CD8-positive, alpha-beta memory T cell (primary cell): ENCODE results near the gene SPTA1. TPM values are rescaled to one million over a fixed set of nuclear protein-coding genes. Genes with fewer than 3 reads are reported as not detected.

ENCODE experiments used
- polyA plus RNA-seq: library from polyadenylated mRNA; unstranded; fragments of 300-500 nt; fragmentation: Illumina TruSeq; gene quantifications from one replicate; pipeline ENCODE4 v1.2.3, GENCODE V29; 2021
- total RNA-seq, 2 experiments: library from RNA; stranded (reverse); gene quantifications; one replicate each; pipeline ENCODE4 v1.2.3, GENCODE V29; 2021

The SPTA1 gene
- total and polyA plus RNA-seq, 3 experiments from 2014 or later, result not detected

Other genes with a start within 250 kb of the SPTA1 start
- not detected for gene OR10K1, start 224.9 kb downstream of the SPTA1 start, total RNA-seq
- not detected for gene OR10K1, start 224.9 kb downstream of the SPTA1 start, polyA plus RNA-seq
- not detected for gene OR10R2, start 214.5 kb downstream of the SPTA1 start, total RNA-seq
- gene OR10R2, start 214.5 kb downstream of the SPTA1 start, polyA plus RNA-seq, result not detected
- gene OR6Y1, start 132.3 kb downstream of the SPTA1 start, total RNA-seq, result not detected
- gene OR6Y1, start 132.3 kb downstream of the SPTA1 start, polyA plus RNA-seq, result not detected
- gene OR6P1, start 116.1 kb downstream of the SPTA1 start, total RNA-seq, result not detected
- gene OR6P1, start 116.1 kb downstream of the SPTA1 start, polyA plus RNA-seq, result not detected
- gene OR10X1, start 106.8 kb downstream of the SPTA1 start, total RNA-seq, result not detected
- gene OR10X1, start 106.8 kb downstream of the SPTA1 start, polyA plus RNA-seq, result not detected
- gene OR10Z1, start 81.4 kb downstream of the SPTA1 start, total RNA-seq, result not detected
- gene OR10Z1, start 81.4 kb downstream of the SPTA1 start, polyA plus RNA-seq, result not detected
- gene OR6K2, start 13.9 kb upstream of the SPTA1 start, total RNA-seq, result not detected
- gene OR6K2, start 13.9 kb upstream of the SPTA1 start, polyA plus RNA-seq, result not detected
- gene OR6K3, start 34.0 kb upstream of the SPTA1 start, total RNA-seq, result not detected
- gene OR6K3, start 34.0 kb upstream of the SPTA1 start, polyA plus RNA-seq, result not detected
- not detected for gene OR6K6, start 68.0 kb upstream of the SPTA1 start, total RNA-seq
- not detected for gene OR6K6, start 68.0 kb upstream of the SPTA1 start, polyA plus RNA-seq
- gene OR6N1, start 85.5 kb upstream of the SPTA1 start, total RNA-seq, result not detected
- not detected for gene OR6N1, start 85.5 kb upstream of the SPTA1 start, polyA plus RNA-seq
- not detected for gene OR6N2, start 94.5 kb upstream of the SPTA1 start, total RNA-seq
- gene OR6N2, start 94.5 kb upstream of the SPTA1 start, polyA plus RNA-seq, result not detected
- gene MNDA, start 144.6 kb upstream of the SPTA1 start, total RNA-seq, result under 1 TPM; 0.22 to 0.39 TPM
- gene MNDA, start 144.6 kb upstream of the SPTA1 start, polyA plus RNA-seq, result 0.59 TPM
- gene PYHIN1, start 244.8 kb upstream of the SPTA1 start, total RNA-seq, result 10 to 100 TPM; 23.9 to 24.2 TPM
- 110 TPM for gene PYHIN1, start 244.8 kb upstream of the SPTA1 start, polyA plus RNA-seq